ENCODE measurements around the gene LRRC55. TPM values are rescaled to one million over a fixed set of nuclear protein-coding genes. Genes with fewer than 3 reads are reported as not detected.

Gene LRRC55
- total RNA-seq, 1 experiment from 2014 or later: not detected

DNA sequence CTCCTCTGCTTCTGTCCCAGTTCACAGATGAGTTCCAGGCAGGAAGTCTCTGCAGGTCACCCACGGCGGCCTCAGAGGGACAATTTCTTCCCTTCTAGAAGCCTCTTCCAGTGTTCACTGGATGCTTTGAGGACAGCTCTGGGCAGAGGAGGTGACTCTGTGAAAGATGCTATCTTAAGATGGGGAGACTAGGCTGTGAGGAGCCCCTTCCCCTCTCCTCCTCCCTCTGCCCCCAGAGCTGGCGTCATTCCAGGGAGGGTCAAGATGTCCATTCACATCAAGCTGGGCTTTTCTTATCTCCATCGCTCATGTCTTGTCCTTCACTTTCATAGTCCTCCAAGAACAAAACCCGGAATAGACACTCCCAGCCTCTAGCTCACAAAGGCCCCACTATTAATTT, 51.9 kb downstream of the LRRC55 start:
- ChIA-PET RAD21 (ENCODE audit: low non-redundant PET in 1 of 2, low total read pairs in 2 of 2, uncharacterized antibody in 2 of 2, unreplicated experiment in 2 of 2) (no interaction called here), CTCF (no interaction called here), POLR2A (no interaction called here)
- TF ChIP-seq, protein P1, sequence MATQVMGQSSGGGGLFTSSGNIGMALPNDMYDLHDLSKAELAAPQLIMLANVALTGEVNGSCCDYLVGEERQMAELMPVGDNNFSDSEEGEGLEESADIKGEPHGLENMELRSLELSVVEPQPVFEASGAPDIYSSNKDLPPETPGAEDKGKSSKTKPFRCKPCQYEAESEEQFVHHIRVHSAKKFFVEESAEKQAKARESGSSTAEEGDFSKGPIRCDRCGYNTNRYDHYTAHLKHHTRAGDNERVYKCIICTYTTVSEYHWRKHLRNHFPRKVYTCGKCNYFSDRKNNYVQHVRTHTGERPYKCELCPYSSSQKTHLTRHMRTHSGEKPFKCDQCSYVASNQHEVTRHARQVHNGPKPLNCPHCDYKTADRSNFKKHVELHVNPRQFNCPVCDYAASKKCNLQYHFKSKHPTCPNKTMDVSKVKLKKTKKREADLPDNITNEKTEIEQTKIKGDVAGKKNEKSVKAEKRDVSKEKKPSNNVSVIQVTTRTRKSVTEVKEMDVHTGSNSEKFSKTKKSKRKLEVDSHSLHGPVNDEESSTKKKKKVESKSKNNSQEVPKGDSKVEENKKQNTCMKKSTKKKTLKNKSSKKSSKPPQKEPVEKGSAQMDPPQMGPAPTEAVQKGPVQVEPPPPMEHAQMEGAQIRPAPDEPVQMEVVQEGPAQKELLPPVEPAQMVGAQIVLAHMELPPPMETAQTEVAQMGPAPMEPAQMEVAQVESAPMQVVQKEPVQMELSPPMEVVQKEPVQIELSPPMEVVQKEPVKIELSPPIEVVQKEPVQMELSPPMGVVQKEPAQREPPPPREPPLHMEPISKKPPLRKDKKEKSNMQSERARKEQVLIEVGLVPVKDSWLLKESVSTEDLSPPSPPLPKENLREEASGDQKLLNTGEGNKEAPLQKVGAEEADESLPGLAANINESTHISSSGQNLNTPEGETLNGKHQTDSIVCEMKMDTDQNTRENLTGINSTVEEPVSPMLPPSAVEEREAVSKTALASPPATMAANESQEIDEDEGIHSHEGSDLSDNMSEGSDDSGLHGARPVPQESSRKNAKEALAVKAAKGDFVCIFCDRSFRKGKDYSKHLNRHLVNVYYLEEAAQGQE (IDR thresholded peaks at IDR 0.05; ENCODE audit: low read depth): no peak
- Histone ChIP-seq H3K36me3 (ENCODE audit: control insufficient read depth in 1 of 2, insufficient read depth in 2 of 2, low read length in 2 of 2) (no peaks in the 10 kb centered on the region), H3K4me2 (ENCODE audit: low read length) (no peak overlapping the region), H2AFZ (ENCODE audit: low read depth, low read length, poor library complexity, severe bottlenecking) (no peak overlapping the region), H3K9me2 (ENCODE audit: insufficient read depth) (no peaks in the 10 kb centered on the region), H3K4me1 (ENCODE audit: control insufficient read depth in 1 of 2, insufficient read depth in 2 of 2, low read length in 2 of 2) (no peaks in the 10 kb centered on the region), H3K79me2 (ENCODE audit: insufficient read depth, low read length) (no peaks in the 10 kb centered on the region), H3K27ac (ENCODE audit: low read depth, low read length) (no peak overlapping the region), H3K4me3 (replicated peaks in 1 of 2; ENCODE audit: low read depth in 1 of 2, low read length in 2 of 2) (no peak overlapping the region), H4K20me1 (ENCODE audit: insufficient read depth) (no peaks in the 10 kb centered on the region), H3K27me3 (ENCODE audit: insufficient read depth, low read length) (peaks cover 67% of the 10 kb centered on the region), H3K9ac (ENCODE audit: low read length) (no peak overlapping the region), H3K9me3 (ENCODE audit: control insufficient read depth in 1 of 2, insufficient read depth in 1 of 2, low read depth in 1 of 2, low read length in 2 of 2) (no peaks in the 10 kb centered on the region)
- no peak for ATAC-seq
- BruUV-seq (replicated peaks): no TSS peak
- DNase-seq (ENCODE audit: low read depth, low spot score): no peak
- intact Hi-C loops (cut with micrococcal nuclease): no loop called here

DNA sequence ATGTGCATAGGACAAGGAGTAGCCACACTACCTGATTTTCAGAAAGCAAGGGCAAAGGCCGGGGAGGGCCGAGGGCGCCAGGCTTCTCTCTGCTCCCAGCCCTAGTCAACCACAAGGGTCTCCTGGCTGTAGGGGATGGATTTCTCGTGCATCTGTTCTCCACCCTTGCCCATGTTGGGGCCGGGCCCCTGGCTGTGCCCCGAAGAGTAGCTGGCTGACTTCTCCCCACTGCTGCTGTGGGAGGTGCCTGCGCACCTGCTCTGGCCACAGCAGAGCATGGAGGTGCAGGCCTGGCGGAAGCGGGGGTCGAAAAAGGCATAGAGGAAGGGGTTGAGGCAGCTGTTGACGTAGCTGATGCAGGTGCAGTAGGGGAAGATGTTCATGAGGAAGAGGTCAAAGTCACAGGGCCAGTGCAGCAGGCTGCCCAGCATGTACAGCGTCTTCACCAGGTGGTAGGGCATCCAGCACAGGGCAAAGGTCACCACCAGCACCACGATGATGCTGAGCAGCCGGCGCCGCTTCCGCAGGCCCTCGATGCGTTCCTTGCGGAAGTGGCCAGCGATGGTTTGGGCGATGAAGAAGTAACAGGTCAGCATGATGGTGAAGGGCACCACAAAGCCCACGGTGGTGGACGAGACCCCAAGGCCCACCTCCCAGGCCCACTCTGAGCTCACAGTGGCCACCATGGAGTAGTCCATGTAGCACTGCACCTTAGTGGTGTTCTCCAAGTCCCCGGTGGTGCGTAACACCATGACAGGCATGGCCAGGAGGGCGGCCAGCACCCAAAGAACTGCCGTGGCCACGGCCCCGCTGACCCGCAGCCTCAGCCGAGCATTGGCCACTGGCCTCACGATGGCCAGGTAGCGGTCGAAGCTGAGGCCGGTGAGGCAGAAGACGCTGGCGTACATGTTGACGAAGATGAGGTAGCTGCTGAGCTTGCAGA, 54.3 kb downstream of the LRRC55 start:
- Histone ChIP-seq H3K4me3 (replicated peaks in 1 of 2; ENCODE audit: low read depth in 1 of 2, low read length in 2 of 2) (no peak overlapping the region), H3K79me2 (ENCODE audit: insufficient read depth, low read length) (no peaks in the 10 kb centered on the region), H3K9me2 (ENCODE audit: insufficient read depth) (no peaks in the 10 kb centered on the region), H3K9me3 (ENCODE audit: control insufficient read depth in 1 of 2, insufficient read depth in 1 of 2, low read depth in 1 of 2, low read length in 2 of 2) (no peaks in the 10 kb centered on the region), H3K9ac (ENCODE audit: low read length) (no peak overlapping the region), H3K4me1 (ENCODE audit: control insufficient read depth in 1 of 2, insufficient read depth in 2 of 2, low read length in 2 of 2) (no peaks in the 10 kb centered on the region), H4K20me1 (ENCODE audit: insufficient read depth) (no peaks in the 10 kb centered on the region), H3K27me3 (ENCODE audit: insufficient read depth, low read length) (peaks cover 45% of the 10 kb centered on the region), H3K36me3 (ENCODE audit: control insufficient read depth in 1 of 2, insufficient read depth in 2 of 2, low read length in 2 of 2) (no peaks in the 10 kb centered on the region), H3K27ac (ENCODE audit: low read depth, low read length) (no peak overlapping the region), H3K4me2 (ENCODE audit: low read length) (no peak overlapping the region), H2AFZ (ENCODE audit: low read depth, low read length, poor library complexity, severe bottlenecking) (no peak overlapping the region)
- intact Hi-C loops (cut with micrococcal nuclease): no loop called here
- no peak for ATAC-seq
- POLR2A ChIA-PET: no interaction called here
- no TSS peak for BruUV-seq (replicated peaks)
- CTCF ChIA-PET: no interaction called here
- no peak for DNase-seq (ENCODE audit: low read depth, low spot score)
- RAD21 ChIA-PET (ENCODE audit: low non-redundant PET in 1 of 2, low total read pairs in 2 of 2, uncharacterized antibody in 2 of 2, unreplicated experiment in 2 of 2): no interaction called here
- TF ChIP-seq POLR2AphosphoS5 (IDR thresholded peaks at IDR 0.05; ENCODE audit: low read depth, low read length) (no peak), YY1 (IDR thresholded peaks at IDR 0.05; ENCODE audit: extremely low read depth, insufficient replicate concordance, low read depth, low read length) (no peak), JUND (IDR thresholded peaks at IDR 0.05) (no peak), SP1 (IDR thresholded peaks at IDR 0.05; ENCODE audit: low read depth) (no peak), ELF1 (IDR thresholded peaks at IDR 0.05; ENCODE audit: borderline replicate concordance, low read depth) (no peak), CBX3 (IDR thresholded peaks at IDR 0.05; ENCODE audit: low read depth) (no peak)
- TF ChIP-seq, protein P2, sequence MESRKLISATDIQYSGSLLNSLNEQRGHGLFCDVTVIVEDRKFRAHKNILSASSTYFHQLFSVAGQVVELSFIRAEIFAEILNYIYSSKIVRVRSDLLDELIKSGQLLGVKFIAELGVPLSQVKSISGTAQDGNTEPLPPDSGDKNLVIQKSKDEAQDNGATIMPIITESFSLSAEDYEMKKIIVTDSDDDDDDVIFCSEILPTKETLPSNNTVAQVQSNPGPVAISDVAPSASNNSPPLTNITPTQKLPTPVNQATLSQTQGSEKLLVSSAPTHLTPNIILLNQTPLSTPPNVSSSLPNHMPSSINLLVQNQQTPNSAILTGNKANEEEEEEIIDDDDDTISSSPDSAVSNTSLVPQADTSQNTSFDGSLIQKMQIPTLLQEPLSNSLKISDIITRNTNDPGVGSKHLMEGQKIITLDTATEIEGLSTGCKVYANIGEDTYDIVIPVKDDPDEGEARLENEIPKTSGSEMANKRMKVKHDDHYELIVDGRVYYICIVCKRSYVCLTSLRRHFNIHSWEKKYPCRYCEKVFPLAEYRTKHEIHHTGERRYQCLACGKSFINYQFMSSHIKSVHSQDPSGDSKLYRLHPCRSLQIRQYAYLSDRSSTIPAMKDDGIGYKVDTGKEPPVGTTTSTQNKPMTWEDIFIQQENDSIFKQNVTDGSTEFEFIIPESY (IDR thresholded peaks at IDR 0.05; ENCODE audit: extremely low read depth, insufficient replicate concordance, low read length): no peak
- TF ChIP-seq, protein P1 (IDR thresholded peaks at IDR 0.05; ENCODE audit: low read depth): no peak
